PFSK-1 (cell line): Measurements from ENCODE around the gene RGS16.

Experiments
- FOXP2 ChIP-seq: optimal IDR thresholded peaks from 2 replicates; pipeline ENCODE3; 2011; ENCODE audit warnings: borderline replicate concordance, control low read depth, inconsistent platforms; ENCODE audit not compliant: insufficient read depth; ENCODE audit errors: extremely low read length, extremely low read depth
- POLR2AphosphoS5 ChIP-seq: IDR thresholded peaks from 2 replicates; pipeline ENCODE4 v1.6.1; 2012; ENCODE audit warnings: low read depth, mild to moderate bottlenecking, control low read depth, low read length, moderate library complexity
- SIN3A ChIP-seq: IDR thresholded peaks from 2 replicates; pipeline ENCODE4 v1.6.1; 2012; ENCODE audit warnings: mild to moderate bottlenecking, low read length, moderate library complexity, borderline replicate concordance; ENCODE audit not compliant: insufficient read depth
- TAF1 ChIP-seq: IDR thresholded peaks from 2 replicates; pipeline ENCODE4 v1.6.1; 2012; ENCODE audit warnings: low read length, control low read depth, borderline replicate concordance; ENCODE audit not compliant: insufficient read depth
- TF ChIP-seq, protein P1 (sequence below), 2 experiments: IDR thresholded peaks; 2 replicates each; pipeline versions ENCODE4 v1.6.1 to v1.8.0; 2011 to 2012; ENCODE audit warnings: low read depth in 2 of 2, low read length in 2 of 2, control low read depth in 1 of 2, inconsistent platforms in 1 of 2, mild to moderate bottlenecking in 1 of 2, moderate library complexity in 1 of 2; ENCODE audit not compliant: insufficient read depth in 1 of 2

The RGS16 gene

DNA sequence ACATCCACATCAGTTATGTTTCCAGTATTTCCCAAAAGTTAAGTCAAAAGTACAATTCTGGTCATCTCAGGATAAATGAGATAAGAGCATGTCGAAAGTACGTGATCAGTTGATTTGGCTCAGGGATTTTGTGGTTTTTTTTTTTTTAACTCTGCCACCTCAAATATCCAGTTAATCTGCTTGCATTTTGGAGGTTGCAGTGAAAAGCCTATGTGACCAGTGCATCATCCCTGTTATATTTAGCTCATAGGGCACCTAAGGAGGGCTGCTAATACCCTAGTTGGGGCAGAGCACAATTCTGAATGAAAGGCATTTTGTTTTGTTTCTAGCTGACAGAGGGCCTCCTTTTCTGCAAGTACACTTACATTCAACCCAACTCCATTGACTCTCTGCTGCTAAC is 31.7 kb upstream of the RGS16 start:
- TF ChIP-seq, protein P1, sequence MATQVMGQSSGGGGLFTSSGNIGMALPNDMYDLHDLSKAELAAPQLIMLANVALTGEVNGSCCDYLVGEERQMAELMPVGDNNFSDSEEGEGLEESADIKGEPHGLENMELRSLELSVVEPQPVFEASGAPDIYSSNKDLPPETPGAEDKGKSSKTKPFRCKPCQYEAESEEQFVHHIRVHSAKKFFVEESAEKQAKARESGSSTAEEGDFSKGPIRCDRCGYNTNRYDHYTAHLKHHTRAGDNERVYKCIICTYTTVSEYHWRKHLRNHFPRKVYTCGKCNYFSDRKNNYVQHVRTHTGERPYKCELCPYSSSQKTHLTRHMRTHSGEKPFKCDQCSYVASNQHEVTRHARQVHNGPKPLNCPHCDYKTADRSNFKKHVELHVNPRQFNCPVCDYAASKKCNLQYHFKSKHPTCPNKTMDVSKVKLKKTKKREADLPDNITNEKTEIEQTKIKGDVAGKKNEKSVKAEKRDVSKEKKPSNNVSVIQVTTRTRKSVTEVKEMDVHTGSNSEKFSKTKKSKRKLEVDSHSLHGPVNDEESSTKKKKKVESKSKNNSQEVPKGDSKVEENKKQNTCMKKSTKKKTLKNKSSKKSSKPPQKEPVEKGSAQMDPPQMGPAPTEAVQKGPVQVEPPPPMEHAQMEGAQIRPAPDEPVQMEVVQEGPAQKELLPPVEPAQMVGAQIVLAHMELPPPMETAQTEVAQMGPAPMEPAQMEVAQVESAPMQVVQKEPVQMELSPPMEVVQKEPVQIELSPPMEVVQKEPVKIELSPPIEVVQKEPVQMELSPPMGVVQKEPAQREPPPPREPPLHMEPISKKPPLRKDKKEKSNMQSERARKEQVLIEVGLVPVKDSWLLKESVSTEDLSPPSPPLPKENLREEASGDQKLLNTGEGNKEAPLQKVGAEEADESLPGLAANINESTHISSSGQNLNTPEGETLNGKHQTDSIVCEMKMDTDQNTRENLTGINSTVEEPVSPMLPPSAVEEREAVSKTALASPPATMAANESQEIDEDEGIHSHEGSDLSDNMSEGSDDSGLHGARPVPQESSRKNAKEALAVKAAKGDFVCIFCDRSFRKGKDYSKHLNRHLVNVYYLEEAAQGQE (IDR thresholded peaks at IDR 0.05; ENCODE audit: insufficient read depth in 1 of 2, low read depth in 2 of 2, low read length in 2 of 2): no peak
- TF ChIP-seq FOXP2: no peak
- no peak for TF ChIP-seq POLR2AphosphoS5
- no peak for TF ChIP-seq SIN3A
- TF ChIP-seq TAF1: no peak

DNA sequence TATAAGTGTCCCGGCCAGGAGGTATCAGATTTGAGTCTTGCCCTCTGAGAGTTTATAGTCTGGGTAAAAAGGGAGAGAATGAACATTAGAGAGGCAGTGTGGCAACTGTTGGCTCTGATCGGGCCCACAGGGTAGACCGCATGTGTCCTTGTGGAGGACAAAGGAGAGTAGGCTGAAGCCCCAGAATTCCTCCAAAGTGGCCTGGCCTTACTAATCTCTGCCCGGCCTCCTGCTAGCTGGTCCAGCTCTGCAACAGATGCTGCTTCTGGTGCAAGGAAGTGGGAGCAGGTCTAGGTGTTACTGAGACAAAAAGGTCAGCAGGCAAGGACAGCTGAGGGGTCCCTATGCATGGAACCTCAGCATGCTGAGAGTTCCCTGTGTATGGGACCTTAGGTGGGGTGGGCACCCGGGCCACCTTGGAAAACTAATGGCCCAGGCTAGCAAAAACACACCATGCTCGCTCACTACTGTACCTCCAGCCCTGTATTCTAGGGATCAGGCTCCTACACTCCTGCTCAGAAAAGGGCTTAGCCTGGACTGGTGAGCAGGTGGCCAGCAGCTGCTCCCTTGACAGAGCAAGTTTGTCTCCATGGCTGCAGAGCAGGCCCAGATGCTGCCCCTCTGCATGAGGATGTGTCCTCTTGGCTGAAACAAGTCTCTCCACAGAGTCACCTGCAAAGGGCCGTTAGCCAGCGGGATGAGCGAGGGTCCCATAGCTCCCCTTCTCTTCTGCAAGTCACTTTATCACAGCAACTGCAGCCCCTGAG is 30.3 kb upstream of the RGS16 start:
- TF ChIP-seq, protein P1 (IDR thresholded peaks at IDR 0.05; ENCODE audit: insufficient read depth in 1 of 2, low read depth in 2 of 2, low read length in 2 of 2): no peak
- TF ChIP-seq POLR2AphosphoS5 (no peak), FOXP2 (no peak), SIN3A (no peak), TAF1 (no peak)

DNA sequence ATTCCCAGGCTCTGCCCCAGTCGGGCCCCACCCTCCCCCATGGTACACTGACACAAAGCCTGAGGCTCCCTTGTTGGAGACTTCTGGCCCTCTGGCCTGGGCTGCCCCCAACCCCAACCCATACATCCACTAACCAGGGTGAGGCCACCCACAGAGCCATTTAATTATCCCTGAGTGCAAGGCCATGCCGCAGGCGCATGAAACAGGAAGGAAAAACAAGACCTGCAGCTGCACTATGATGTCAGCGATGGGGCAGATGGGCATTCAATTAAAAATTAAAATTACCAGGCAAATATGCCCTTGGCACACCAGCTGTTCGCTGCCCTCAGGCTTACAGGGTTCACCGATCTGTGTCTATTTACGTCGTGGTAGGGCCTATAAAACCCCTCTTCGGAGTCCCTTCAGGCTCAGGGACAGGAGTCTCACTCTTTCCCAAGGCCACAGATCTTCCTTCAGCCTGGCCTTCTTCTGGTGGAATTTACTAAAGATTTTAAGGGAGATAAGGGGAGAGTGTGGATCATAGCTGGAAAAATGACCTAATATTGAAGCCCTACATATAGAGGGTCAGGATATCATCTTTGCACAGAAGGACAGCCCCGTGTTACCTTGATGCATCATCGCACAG is 29.6 kb upstream of the RGS16 start:
- TF ChIP-seq, protein P1 (IDR thresholded peaks at IDR 0.05; ENCODE audit: insufficient read depth in 1 of 2, low read depth in 2 of 2, low read length in 2 of 2): no peak
- TF ChIP-seq FOXP2: no peak
- no peak for TF ChIP-seq POLR2AphosphoS5
- no peak for TF ChIP-seq SIN3A
- TF ChIP-seq TAF1: no peak

DNA sequence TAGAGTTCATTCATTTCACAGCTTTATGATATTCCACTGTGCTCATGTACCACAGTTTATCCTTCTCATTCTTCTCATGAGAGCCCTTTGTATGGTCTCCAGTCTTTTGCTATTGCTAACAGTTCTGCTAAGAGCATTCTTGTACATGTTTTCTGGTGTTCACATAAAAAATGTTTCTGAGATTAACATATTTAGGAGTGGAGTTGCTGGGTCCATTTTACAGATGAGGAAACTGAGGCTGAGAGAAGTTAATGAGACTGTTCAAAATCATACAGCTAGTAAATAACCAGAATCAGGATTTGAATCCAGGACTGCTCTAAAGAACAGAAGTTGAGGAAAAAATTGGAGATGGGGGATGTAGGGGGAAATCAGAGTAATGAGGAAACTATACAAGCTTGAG is 28.8 kb upstream of the RGS16 start:
- TF ChIP-seq, protein P1 (IDR thresholded peaks at IDR 0.05; ENCODE audit: insufficient read depth in 1 of 2, low read depth in 2 of 2, low read length in 2 of 2): no peak
- TF ChIP-seq POLR2AphosphoS5 (no peak), TAF1 (no peak), FOXP2 (no peak), SIN3A (no peak)
